PFSK-1 (cell line): ENCODE results near the gene ITGB3BP.

Experiments
- FOXP2 ChIP-seq: optimal IDR thresholded peaks from 2 replicates; pipeline ENCODE3; 2011; ENCODE audit warnings: borderline replicate concordance, control low read depth, inconsistent platforms; ENCODE audit not compliant: insufficient read depth; ENCODE audit errors: extremely low read length, extremely low read depth
- POLR2AphosphoS5 ChIP-seq: IDR thresholded peaks from 2 replicates; pipeline ENCODE4 v1.6.1; 2012; ENCODE audit warnings: low read depth, mild to moderate bottlenecking, control low read depth, low read length, moderate library complexity
- REST ChIP-seq, 2 experiments: IDR thresholded peaks; 2 replicates each; pipeline versions ENCODE4 v1.6.1 to v1.8.0; 2011 to 2012; ENCODE audit warnings: low read depth in 2 of 2, low read length in 2 of 2, control low read depth in 1 of 2, inconsistent platforms in 1 of 2, mild to moderate bottlenecking in 1 of 2, moderate library complexity in 1 of 2; ENCODE audit not compliant: insufficient read depth in 1 of 2
- SIN3A ChIP-seq: IDR thresholded peaks from 2 replicates; pipeline ENCODE4 v1.6.1; 2012; ENCODE audit warnings: mild to moderate bottlenecking, low read length, moderate library complexity, borderline replicate concordance; ENCODE audit not compliant: insufficient read depth
- TAF1 ChIP-seq: IDR thresholded peaks from 2 replicates; pipeline ENCODE4 v1.6.1; 2012; ENCODE audit warnings: low read length, control low read depth, borderline replicate concordance; ENCODE audit not compliant: insufficient read depth

ITGB3BP gene

DNA sequence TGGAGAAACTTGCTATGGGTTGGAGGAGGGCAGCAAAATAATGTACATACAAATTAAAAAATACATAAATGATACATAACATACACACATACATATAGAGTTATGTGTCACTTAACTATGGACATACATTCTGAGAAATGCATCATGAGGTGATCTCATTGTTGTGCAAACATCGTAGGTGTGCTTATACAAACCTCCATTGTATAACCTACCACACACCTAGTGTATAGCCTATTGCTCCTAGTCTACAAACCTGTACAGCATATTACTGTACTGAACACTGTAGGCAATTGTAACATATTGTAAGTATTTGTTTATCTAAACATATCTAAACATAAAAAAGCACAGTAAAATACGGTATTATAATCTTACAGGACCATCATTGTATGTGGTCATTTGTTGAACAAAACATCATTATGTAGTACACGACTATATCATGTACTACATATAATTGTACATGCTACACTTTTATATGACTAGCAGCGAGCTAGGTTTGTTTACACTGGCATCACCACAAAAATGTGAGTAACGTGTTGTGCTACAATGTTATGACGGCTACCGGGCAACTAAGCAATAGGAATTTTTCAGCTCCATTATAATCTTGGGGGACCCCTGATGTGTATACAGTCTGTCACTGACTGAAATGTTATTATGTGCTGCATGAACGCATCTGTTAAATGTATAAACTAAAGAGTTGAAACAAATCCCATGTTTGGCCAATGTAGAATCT lies 35.5 kb downstream of the ITGB3BP start:
- TF ChIP-seq POLR2AphosphoS5 (no peak), SIN3A (no peak), FOXP2 (no peak), REST (IDR thresholded peaks at IDR 0.05; ENCODE audit: insufficient read depth in 1 of 2, low read depth in 2 of 2, low read length in 2 of 2) (no peak), TAF1 (no peak)

- no peak for TF ChIP-seq SIN3A
- TF ChIP-seq TAF1 = no peak
- TF ChIP-seq FOXP2 = no peak
- TF ChIP-seq REST (IDR thresholded peaks at IDR 0.05; ENCODE audit: insufficient read depth in 1 of 2, low read depth in 2 of 2, low read length in 2 of 2) = no peak
- no peak for TF ChIP-seq POLR2AphosphoS5
Measured at GRCh38 chr1:63486629-63487028, 36.4 kb downstream of the ITGB3BP start.

GRCh38 chr1:63480057-63480456 lies 43.0 kb downstream of the ITGB3BP start:
- TF ChIP-seq TAF1 = no peak
- no peak for TF ChIP-seq FOXP2
- no peak for TF ChIP-seq SIN3A
- no peak for TF ChIP-seq POLR2AphosphoS5
- no peak for TF ChIP-seq REST (IDR thresholded peaks at IDR 0.05; ENCODE audit: insufficient read depth in 1 of 2, low read depth in 2 of 2, low read length in 2 of 2)

- TF ChIP-seq REST (IDR thresholded peaks at IDR 0.05; ENCODE audit: insufficient read depth in 1 of 2, low read depth in 2 of 2, low read length in 2 of 2) (no peak), FOXP2 (no peak), TAF1 (no peak), POLR2AphosphoS5 (no peak), SIN3A (no peak)
Measured at GRCh38 chr1:63475761-63476160, 47.3 kb downstream of the ITGB3BP start.

- TF ChIP-seq FOXP2 (no peak), TAF1 (no peak), SIN3A (no peak), REST (IDR thresholded peaks at IDR 0.05; ENCODE audit: insufficient read depth in 1 of 2, low read depth in 2 of 2, low read length in 2 of 2) (no peak), POLR2AphosphoS5 (no peak)
Measured at GRCh38 chr1:63466759-63467158, 56.3 kb downstream of the ITGB3BP start.
